IMR-90 (cell line): ENCODE data around the gene TICAM1. TPM values are rescaled to one million over a fixed set of nuclear protein-coding genes. Genes with fewer than 3 reads are reported as not detected.

Source experiments
- ATAC-seq: fragments of 200-7000 bp; cut with Tn5 transposase; 2 replicates; pipeline ENCODE4 v1.9.1; 2020; ENCODE audit warnings: low read depth, mild to moderate bottlenecking, moderate library complexity
- BruUV-seq: library from RNA; stranded (reverse); fragments of 400-500 nt; replicated peaks from 2 replicates; lab custom pipeline; 2021; lab: Mats Ljungman, UMichigan
- CTCF ChIA-PET: fragments of 300-600 bp; formaldehyde crosslinking; extraction: SDS; loops from one replicate; lab custom pipeline; 2021; ENCODE audit warnings: antibody characterized with exemption; lab: Yijun Ruan, JAX
- POLR2A ChIA-PET: fragments of 300-600 bp; sonication (Branson Sonifier 250); formaldehyde crosslinking; loops from one replicate; lab custom pipeline; 2022; ENCODE audit warnings: antibody characterized with exemption; ENCODE audit not compliant: unreplicated experiment; lab: Charles Lee
- DNase-seq: peaks from one replicate; pipeline ENCODE4 v3.0.0; 2013
- H2AFZ ChIP-seq: replicated peaks from 2 replicates; pipeline ENCODE3; 2013; ENCODE audit warnings: low read length, mild to moderate bottlenecking; ENCODE audit not compliant: poor library complexity
- H2AK5ac ChIP-seq: 2 replicates; pipeline ENCODE4 v1.6.1; 2013; ENCODE audit warnings: low read depth, low read length, inconsistent platforms
- H2AK9ac ChIP-seq: replicated peaks from 2 replicates; pipeline ENCODE3; 2013; ENCODE audit warnings: mild to moderate bottlenecking, low read depth, low read length, moderate library complexity; ENCODE audit not compliant: poor library complexity
- H2BK120ac ChIP-seq: 2 replicates; pipeline ENCODE4 v1.6.1; 2013; ENCODE audit warnings: low read depth, low read length, inconsistent platforms
- H2BK15ac ChIP-seq: 3 replicates; pipeline ENCODE4 v1.6.1; 2013; ENCODE audit warnings: low read depth, low read length, inconsistent platforms
- H2BK20ac ChIP-seq: 2 replicates; pipeline ENCODE4 v1.6.1; 2013; ENCODE audit warnings: low read depth, mild to moderate bottlenecking, inconsistent platforms, low read length, moderate library complexity
- H2BK5ac ChIP-seq: 2 replicates; pipeline ENCODE4 v1.6.1; 2013; ENCODE audit warnings: mild to moderate bottlenecking, low read depth, low read length, inconsistent platforms; ENCODE audit not compliant: poor library complexity, severe bottlenecking
- H3K14ac ChIP-seq: replicated peaks from 2 replicates; pipeline ENCODE4 v1.6.1; 2013; ENCODE audit warnings: low read depth, low read length, inconsistent platforms
- H3K18ac ChIP-seq: 2 replicates; pipeline ENCODE4 v1.6.1; 2013; ENCODE audit warnings: low read depth, low read length, control low read depth
- H3K23ac ChIP-seq: 2 replicates; pipeline ENCODE4 v1.6.1; 2013; ENCODE audit warnings: low read depth, low read length, inconsistent platforms
- H3K27ac ChIP-seq: 2 replicates; pipeline ENCODE4 v1.5.1; 2013; ENCODE audit warnings: mild to moderate bottlenecking, control low read depth, low read length; ENCODE audit not compliant: insufficient read depth
- H3K27me3 ChIP-seq: 2 replicates; pipeline ENCODE4 v1.6.1; 2013; ENCODE audit warnings: low read length; ENCODE audit not compliant: control insufficient read depth, insufficient read depth
- H3K36me3 ChIP-seq: 2 replicates; pipeline ENCODE4 v1.6.1; 2013; ENCODE audit warnings: low read length, mixed read lengths; ENCODE audit not compliant: control insufficient read depth, insufficient read depth
- H3K4ac ChIP-seq: 2 replicates; pipeline ENCODE4 v1.6.1; 2013; ENCODE audit warnings: low read depth, low read length, inconsistent platforms
- H3K4me1 ChIP-seq: 2 replicates; pipeline ENCODE4 v1.6.1; 2013; ENCODE audit warnings: low read length, mixed read lengths; ENCODE audit not compliant: control insufficient read depth, insufficient read depth
- H3K4me2 ChIP-seq: 2 replicates; pipeline ENCODE4 v1.6.1; 2013; ENCODE audit warnings: low read depth, mild to moderate bottlenecking, control low read depth, low read length, moderate library complexity
- H3K4me3 ChIP-seq: 2 replicates; pipeline ENCODE4 v1.5.1; 2013; ENCODE audit warnings: low read depth, mild to moderate bottlenecking, control low read depth, low read length, moderate library complexity; ENCODE audit not compliant: insufficient read depth
- H3K56ac ChIP-seq: 2 replicates; pipeline ENCODE4 v1.6.1; 2013; ENCODE audit warnings: low read length, inconsistent platforms; ENCODE audit not compliant: insufficient read depth; ENCODE audit errors: extremely low read depth
- H3K79me1 ChIP-seq, 2 experiments: 2 replicates each; pipeline ENCODE4 v1.6.1; 2013; ENCODE audit warnings: low read length in 2 of 2, inconsistent platforms in 1 of 2, low read depth in 1 of 2
- H3K9ac ChIP-seq: 2 replicates; pipeline ENCODE4 v1.6.1; 2013; ENCODE audit warnings: low read depth, low read length, control low read depth
- H3K9me1 ChIP-seq: 2 replicates; pipeline ENCODE4 v1.6.1; 2013; ENCODE audit warnings: low read length, inconsistent platforms; ENCODE audit not compliant: insufficient read depth
- H3K9me3 ChIP-seq: 2 replicates; pipeline ENCODE4 v1.6.1; 2013; ENCODE audit warnings: low read length; ENCODE audit not compliant: control insufficient read depth, insufficient read depth
- H4K20me1 ChIP-seq: 2 replicates; pipeline ENCODE4 v1.6.1; 2013; ENCODE audit warnings: low read length, inconsistent platforms; ENCODE audit not compliant: insufficient read depth
- H4K5ac ChIP-seq: 2 replicates; pipeline ENCODE4 v1.6.1; 2013; ENCODE audit warnings: mild to moderate bottlenecking, low read depth, low read length, control low read depth
- H4K8ac ChIP-seq, 2 experiments: 2 replicates each; pipeline ENCODE4 v1.6.1; 2013; ENCODE audit warnings: low read depth in 2 of 2, low read length in 2 of 2, control low read depth in 1 of 2, inconsistent platforms in 1 of 2
- H4K91ac ChIP-seq: 2 replicates; pipeline ENCODE4 v1.6.1; 2013; ENCODE audit warnings: low read depth, low read length, inconsistent platforms; ENCODE audit not compliant: insufficient read depth
- RCOR1 ChIP-seq: IDR thresholded peaks from 2 replicates; pipeline ENCODE4 v1.6.1; 2012; ENCODE audit warnings: mild to moderate bottlenecking, low read length, improper control_type of control experiment; ENCODE audit not compliant: insufficient replicate concordance
- WGBS, 2 experiments: methylation state at CpG; one replicate each; pipeline versions ENCODE4 v1.1.5 to v1.1.7; 2013; ENCODE audit warnings: missing lambda C conversion rate in 2 of 2; ENCODE audit not compliant: insufficient read length in 1 of 2; ENCODE audit errors: extremely low coverage in 2 of 2; 5-methylcytosine and 5-hydroxymethylcytosine counted together
- dilution Hi-C: fragments of 300-500 bp; cut with HindIII; formaldehyde crosslinking; loops from one replicate; pipeline ENCODE4 v1.14.3; 2018; ENCODE audit warnings: low sequenced_read_pairs; ENCODE audit not compliant: unreplicated experiment
- in situ Hi-C: fragments of 300-500 bp; cut with MboI; formaldehyde crosslinking; loops from 3 replicates; pipeline ENCODE4 v1.14.3; 2019; ENCODE audit warnings: low sequenced_read_pairs, inconsistent platforms, mixed read lengths
- intact Hi-C: fragments of 100-400 bp; cut with micrococcal nuclease; formaldehyde crosslinking; loops from 2 replicates; pipeline ENCODE4 v1.10.0; 2022
- polyA plus RNA-seq, 3 experiments: library from polyadenylated mRNA; depleted of rRNA; stranded (reverse); fragments of >200 nt; gene quantifications; 2 replicates each; pipeline ENCODE4 v1.2.3, GENCODE V29; 2012; ENCODE audit warnings: low replicate concordance in 1 of 3
- total RNA-seq: library from RNA; depleted of rRNA; stranded (reverse); fragments of >200 nt; gene quantifications from 2 replicates; pipeline ENCODE4 v1.2.3, GENCODE V29; 2012

The TICAM1 gene
- total and polyA plus RNA-seq, 2 of the 4 experiments (the other 2 are of a cell fraction) = 0.90 to 9.2 TPM

DNA sequence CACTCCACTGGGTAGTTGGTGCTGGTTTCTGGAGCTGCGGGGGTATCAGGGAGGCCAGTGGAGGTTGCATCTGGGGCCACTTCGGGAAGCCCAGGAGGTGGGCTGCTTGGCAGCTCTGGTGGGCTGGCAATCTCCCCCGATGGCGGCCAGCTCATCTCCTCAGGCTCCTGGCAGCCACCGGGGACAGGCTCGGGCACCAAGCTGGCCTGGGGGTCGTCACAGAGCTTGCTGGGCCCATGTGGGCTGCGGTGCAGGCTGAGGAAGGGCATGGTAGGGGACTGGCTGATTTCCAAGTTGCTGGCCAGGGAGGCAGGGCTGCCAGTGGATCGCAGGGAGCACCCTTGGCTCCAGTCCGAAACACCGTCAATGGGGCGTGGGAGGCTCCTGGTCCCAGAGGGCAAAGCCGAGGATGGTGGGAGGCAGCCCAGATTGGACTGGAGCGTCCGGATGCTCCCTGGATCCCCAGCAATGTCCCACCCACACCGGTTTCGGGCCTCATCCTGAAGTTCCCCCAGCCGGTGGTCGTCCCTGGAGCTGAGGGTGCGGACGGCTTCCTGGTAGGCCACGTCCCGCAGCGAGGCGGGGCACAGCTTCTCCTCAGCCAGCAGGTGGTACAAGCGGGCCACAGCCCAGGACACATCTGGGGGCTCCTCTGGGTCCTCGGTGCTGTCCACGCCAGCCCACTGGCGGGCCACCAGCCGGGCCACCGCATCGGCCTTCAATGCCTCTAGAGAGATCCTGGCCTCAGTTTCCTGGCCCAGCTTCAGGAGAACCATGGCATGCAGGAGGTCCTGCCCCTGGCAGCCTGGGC is 13.8 kb downstream of the TICAM1 start:
- in situ Hi-C loops = no loop called here

More for the DNA sequence above, 13.8 kb downstream of the TICAM1 start:
- Histone ChIP-seq H2BK15ac (no peak overlapping the region), H2BK5ac (no peak overlapping the region), H4K5ac (no peak overlapping the region), H4K91ac (no peak overlapping the region), H3K36me3 (peaks cover 24% of the 10 kb centered on the region), H2BK20ac (no peak overlapping the region), H3K9me3 (no peaks in the 10 kb centered on the region), H3K4me3 (no peak overlapping the region), H3K79me1 (peaks cover 13 to 36% of the 10 kb centered on the region in 2 experiments; a peak in 2 of 4 replicates), H3K9me1 (no peaks in the 10 kb centered on the region), H3K14ac (no peak overlapping the region), H3K27ac (no peak overlapping the region), H3K4me2 (no peak overlapping the region), H3K9ac (no peak overlapping the region), H2BK120ac (no peak overlapping the region), H3K4ac (no peak overlapping the region), H3K56ac (no peak overlapping the region), H3K27me3 (no peaks in the 10 kb centered on the region), H2AFZ (no peak overlapping the region), H3K18ac (no peak overlapping the region), H2AK5ac (no peak overlapping the region), H4K20me1 (peaks cover 7% of the 10 kb centered on the region; the same call in 1 of the 2 replicates), H4K8ac (no peak overlapping the region), H3K23ac (no peak overlapping the region), H2AK9ac (peak overlapping the region; percentile 50), H3K4me1 (peaks cover 2% of the 10 kb centered on the region; the same call in 1 of the 2 replicates)
- no TSS peak for BruUV-seq
- ATAC-seq = no peak
- DNase-seq = no peak
- intact Hi-C loops (no loop called here), dilution Hi-C loops (no loop called here)
- TF ChIP-seq RCOR1 = no peak
- ChIA-PET CTCF (no interaction called here), POLR2A (no interaction called here)
- WGBS, 2 experiments = 98% methylated on average over 13 of the region's 32 CpGs; no CpG with 5 or more reads in 1 of the 2 experiments
